CD14-positive monocyte (primary cell): Measurements from ENCODE around the gene KLF6. TPM values are rescaled to one million over a fixed set of nuclear protein-coding genes. Genes with fewer than 3 reads are reported as not detected.

ENCODE experiments used
- DNase-seq, 3 donors: peaks; one replicate each; pipeline ENCODE4 v3.0.0-alpha.2; 2011 to 2022
- H2AFZ ChIP-seq: 2 replicates; pipeline ENCODE4 v1.6.0; 2012; ENCODE audit warnings: mild to moderate bottlenecking, low read depth, low read length, inconsistent platforms; ENCODE audit not compliant: insufficient read depth, poor library complexity, severe bottlenecking
- H3K27ac ChIP-seq, 2 donors: 1 replicate in 1 of 2; 2 replicates in 1 of 2; pipeline ENCODE4 v1.5.1; 2012 to 2013; ENCODE audit warnings: low read length in 2 of 2, control low read depth in 1 of 2, inconsistent platforms in 1 of 2, low read depth in 1 of 2, mild to moderate bottlenecking in 1 of 2
- H3K27me3 ChIP-seq, 2 donors: one replicate each; pipeline versions ENCODE4 v1.6.0 to v1.6.1; 2011 to 2013; ENCODE audit warnings: low read length in 2 of 2; ENCODE audit not compliant: control insufficient read depth in 2 of 2, insufficient read depth in 2 of 2
- H3K36me3 ChIP-seq, 2 donors: replicated peaks in 1 of 2; 1 replicate in 1 of 2; 2 replicates in 1 of 2; pipeline versions ENCODE4 v1.5.1 to v1.6.1; 2012 to 2013; ENCODE audit warnings: low read length in 2 of 2, control low read depth in 1 of 2, inconsistent platforms in 1 of 2, mild to moderate bottlenecking in 1 of 2; ENCODE audit not compliant: insufficient read depth in 2 of 2, control insufficient read depth in 1 of 2
- H3K4me1 ChIP-seq, 2 donors: 1 replicate in 1 of 2; 2 replicates in 1 of 2; pipeline versions ENCODE4 v1.5.1 to v1.6.1; 2012 to 2013; ENCODE audit warnings: low read length in 2 of 2, control low read depth in 1 of 2, inconsistent platforms in 1 of 2, mild to moderate bottlenecking in 1 of 2, moderate library complexity in 1 of 2; ENCODE audit not compliant: insufficient read depth in 2 of 2, control insufficient read depth in 1 of 2
- H3K4me2 ChIP-seq: replicated peaks from 2 replicates; pipeline ENCODE3; 2012; ENCODE audit warnings: low read length, moderate library complexity, mild to moderate bottlenecking; ENCODE audit not compliant: poor library complexity, severe bottlenecking; ENCODE audit errors: extremely low read depth
- H3K4me3 ChIP-seq, 3 experiments: fragments of 200-600 bp in 1 of 3; sonication (generic) in 1 of 3; replicated peaks in 1 of 3; 1 replicate in 2 of 3; 2 replicates in 1 of 3; pipeline ENCODE4 v1.5.1; 2011 to 2013; ENCODE audit warnings: low read length in 3 of 3, mild to moderate bottlenecking in 3 of 3, control low read depth in 2 of 3, low read depth in 2 of 3, inconsistent platforms in 1 of 3, moderate library complexity in 1 of 3
- H3K79me2 ChIP-seq: 2 replicates; pipeline ENCODE4 v1.6.0; 2012; ENCODE audit warnings: mild to moderate bottlenecking, control low read depth, inconsistent platforms, low read length, moderate library complexity; ENCODE audit not compliant: insufficient read depth
- H3K9ac ChIP-seq: 2 replicates; pipeline ENCODE4 v1.6.0; 2017; ENCODE audit warnings: low read length, mild to moderate bottlenecking; ENCODE audit not compliant: insufficient read depth, poor library complexity, severe bottlenecking
- H3K9me3 ChIP-seq, 2 donors: replicated peaks in 1 of 2; 1 replicate in 1 of 2; 2 replicates in 1 of 2; pipeline versions ENCODE4 v1.5.1 to v1.6.1; 2012 to 2013; ENCODE audit warnings: low read length in 2 of 2, control low read depth in 1 of 2; ENCODE audit not compliant: control insufficient read depth in 1 of 2, insufficient read depth in 1 of 2
- H4K20me1 ChIP-seq: 2 replicates; pipeline ENCODE4 v1.6.0; 2012; ENCODE audit warnings: mild to moderate bottlenecking, low read length, control low read depth, moderate library complexity; ENCODE audit not compliant: insufficient read depth
- H3K27ac Mint-ChIP-seq, 7 donors: one replicate each; pipeline ENCODE4 v1.8.0; 2020; ENCODE audit warnings: mild to moderate bottlenecking in 7 of 7, mixed read lengths in 7 of 7, moderate library complexity in 6 of 7, inconsistent platforms in 2 of 7
- H3K27me3 Mint-ChIP-seq, 3 donors: one replicate each; pipeline ENCODE4 v1.8.0; 2021 to 2022; ENCODE audit warnings: low read depth in 3 of 3, mild to moderate bottlenecking in 3 of 3, mixed read lengths in 3 of 3, moderate library complexity in 3 of 3, inconsistent platforms in 1 of 3
- H3K36me3 Mint-ChIP-seq, 2 donors: one replicate each; pipeline ENCODE4 v1.8.0; 2020; ENCODE audit warnings: mixed read lengths in 2 of 2, inconsistent platforms in 1 of 2, mild to moderate bottlenecking in 1 of 2
- H3K4me1 Mint-ChIP-seq: one replicate; pipeline ENCODE4 v1.8.0; 2020; ENCODE audit warnings: mild to moderate bottlenecking, mixed read lengths
- H3K4me3 Mint-ChIP-seq, 2 donors: one replicate each; pipeline ENCODE4 v1.8.0; 2020; ENCODE audit warnings: mild to moderate bottlenecking in 2 of 2, mixed read lengths in 2 of 2, moderate library complexity in 1 of 2
- H3K9me3 Mint-ChIP-seq, 7 donors: one replicate each; pipeline ENCODE4 v1.8.0; 2020 to 2022; ENCODE audit warnings: mixed read lengths in 7 of 7, mild to moderate bottlenecking in 6 of 7, moderate library complexity in 6 of 7, inconsistent platforms in 2 of 7
- CTCF ChIP-seq: fragments of 200-600 bp; IDR thresholded peaks from one replicate; pipeline ENCODE4 v1.8.0; 2022; ENCODE audit warnings: antibody characterized with exemption, mild to moderate bottlenecking
- WGBS: methylation state at CpG from one replicate; pipeline ENCODE4 v1.1.5; 2013; ENCODE audit warnings: missing lambda C conversion rate; ENCODE audit not compliant: insufficient coverage; 5-methylcytosine and 5-hydroxymethylcytosine counted together
- intact Hi-C, 2 donors: fragments of 100-400 bp; cut with micrococcal nuclease; formaldehyde crosslinking; loops; one replicate each; pipeline versions ENCODE4 v1.15.0 to v1.15.1; 2023
- polyA plus RNA-seq, 3 donors: library from polyadenylated mRNA; depleted of rRNA in 1 of 3; unstranded in 2 of 3; stranded (reverse) in 1 of 3; fragments of 300-500 nt in 2 of 3; fragments of >200 nt in 1 of 3; fragmentation: Illumina TruSeq in 2 of 3; gene quantifications; 1 replicate in 2 of 3; 2 replicates in 1 of 3; pipeline ENCODE4 v1.2.3, GENCODE V29; 2012 to 2021

KLF6 gene
- polyA plus RNA-seq, 3 donors, result 436 to 510 (median 499) TPM

GRCh38 chr10:3754727-3755439 lies 30.1 kb downstream of the KLF6 start:
- H3K4me3 ChIP-seq, result no peak overlapping the region
- TF ChIP-seq CTCF, result no peak
- H3K27me3 ChIP-seq, result no peaks in the 10 kb centered on the region
- no peaks in the 10 kb centered on the region for H3K79me2 ChIP-seq
- peaks cover 45 to 61% of the 10 kb centered on the region in 2 donors for H3K4me1 ChIP-seq
- intact Hi-C loops, result loop anchor here in 1 of 2 donors (10.0 kb wide), 1 partner anchor 440 kb away; no protein-coding TSS in a partner anchor
- H3K36me3 ChIP-seq, result no peaks in the 10 kb centered on the region
- H2AFZ ChIP-seq, result no peak overlapping the region
- Mint-ChIP-seq H3K27ac (peak overlapping the region in 5 of 7 donors; percentile 30 to 85 (median 68)), H3K4me1 (peaks cover 52% of the 10 kb centered on the region), H3K36me3 (peaks cover 0 to 3% of the 10 kb centered on the region in 2 donors), H3K9me3 (peaks cover 0 to 6% (median 0%) of the 10 kb centered on the region in 7 donors), H3K4me3 (no peak overlapping the region), H3K27me3 (peaks cover 0 to 6% (median 2%) of the 10 kb centered on the region in 3 donors)
- DNase-seq, result peak in 2 of 3 donors; percentile 67 to 87
- no peaks in the 10 kb centered on the region for H3K9me3 ChIP-seq
- peak overlapping the region in 1 of 2 donors; percentile 50 for H3K27ac ChIP-seq
- H3K4me2 ChIP-seq, result no peak overlapping the region
- no peaks in the 10 kb centered on the region for H4K20me1 ChIP-seq
- H3K9ac ChIP-seq, result no peak overlapping the region
- WGBS, result 100% methylated on average over 1 of the region's 9 CpGs

- Histone ChIP-seq H3K36me3 (no peaks in the 10 kb centered on the region), H4K20me1 (no peaks in the 10 kb centered on the region), H3K79me2 (no peaks in the 10 kb centered on the region), H3K4me2 (no peak overlapping the region), H2AFZ (no peak overlapping the region), H3K4me3 (no peak overlapping the region), H3K9ac (no peak overlapping the region), H3K4me1 (peaks cover 38 to 41% of the 10 kb centered on the region in 2 donors), H3K9me3 (no peaks in the 10 kb centered on the region), H3K27me3 (no peaks in the 10 kb centered on the region), H3K27ac (no peak overlapping the region)
- no peak for DNase-seq
- 97% methylated on average over 5 of the region's 8 CpGs for WGBS
- no peak for TF ChIP-seq CTCF
- Mint-ChIP-seq H3K4me3 (no peak overlapping the region), H3K27me3 (peaks cover 0 to 10% (median 2%) of the 10 kb centered on the region in 3 donors), H3K36me3 (no peaks in the 10 kb centered on the region), H3K4me1 (peaks cover 41% of the 10 kb centered on the region), H3K27ac (peak overlapping the region in 2 of 7 donors; percentile 37 to 58), H3K9me3 (peaks cover 0 to 2% (median 0%) of the 10 kb centered on the region in 7 donors)
- intact Hi-C loops, result loop anchor here in 1 of 2 donors (10.0 kb wide), 1 partner anchor 436 kb away; no protein-coding TSS in a partner anchor
These were observed 34.2 kb downstream of the KLF6 start for GRCh38 chr10:3750854-3751253.
